ENCODE results near the gene FERMT2.

The FERMT2 gene

DNA sequence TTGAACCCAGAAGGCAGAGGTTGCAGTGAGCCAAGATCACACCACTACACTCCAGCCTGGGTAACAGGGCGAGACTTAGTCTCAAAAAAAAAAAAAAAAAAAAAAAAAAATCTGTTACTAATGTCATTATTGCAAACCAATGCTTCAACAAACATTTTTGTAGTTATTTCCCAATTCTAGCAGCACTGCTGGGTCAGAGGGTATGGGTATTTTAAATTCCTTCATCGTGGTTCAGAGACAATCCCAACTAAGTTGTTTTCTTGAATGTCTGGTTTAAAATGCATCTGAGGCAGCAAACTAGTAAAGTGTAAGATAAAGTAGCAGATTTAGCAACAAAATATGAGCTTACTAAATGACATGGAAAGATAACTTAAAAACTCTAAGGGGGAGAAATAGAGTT lies 65.6 kb downstream of the FERMT2 start:
- Mint-ChIP-seq H3K36me3 (ENCODE audit: insufficient read depth) (no peaks in the 10 kb centered on the region), H3K27ac (ENCODE audit: low read depth) (no peak overlapping the region), H3K9me3 (no peaks in the 10 kb centered on the region), H3K4me3 (no peak overlapping the region), H3K4me1 (no peaks in the 10 kb centered on the region), H3K27me3 (no peaks in the 10 kb centered on the region)
- DNase-seq (ENCODE audit: low spot score in 2 of 2) (no peak), ATAC-seq (replicated peaks; ENCODE audit: extremely low read depth, poor library complexity, severe bottlenecking) (no peak)

DNA sequence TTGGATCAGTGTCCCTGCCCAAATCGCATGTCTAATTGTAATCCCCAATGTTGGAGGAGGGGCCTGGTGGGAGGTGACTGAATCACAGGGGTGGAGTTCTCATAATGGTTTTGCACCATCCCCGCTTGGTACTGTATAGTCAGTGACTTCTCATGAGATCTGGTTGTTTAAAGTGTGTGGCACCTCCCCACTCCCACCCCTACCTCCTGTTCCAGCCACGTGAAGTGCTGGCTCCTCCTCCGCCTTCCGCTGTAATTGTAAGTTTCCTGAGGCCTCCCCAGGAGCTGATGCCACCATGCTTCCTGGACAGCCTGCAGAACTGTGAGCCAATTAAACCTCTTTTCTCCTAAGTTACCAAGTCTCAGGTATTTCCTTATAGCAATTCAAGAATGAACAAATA lies 67.2 kb downstream of the FERMT2 start:
- no peak overlapping the region for H3K4me3 Mint-ChIP-seq
- no peaks in the 10 kb centered on the region for H3K9me3 Mint-ChIP-seq
- H3K27ac Mint-ChIP-seq (ENCODE audit: low read depth): no peak overlapping the region
- no peaks in the 10 kb centered on the region for H3K36me3 Mint-ChIP-seq (ENCODE audit: insufficient read depth)
- DNase-seq (ENCODE audit: low spot score in 2 of 2): no peak
- H3K27me3 Mint-ChIP-seq: no peaks in the 10 kb centered on the region
- no peaks in the 10 kb centered on the region for H3K4me1 Mint-ChIP-seq
- ATAC-seq (replicated peaks; ENCODE audit: extremely low read depth, poor library complexity, severe bottlenecking): no peak

DNA sequence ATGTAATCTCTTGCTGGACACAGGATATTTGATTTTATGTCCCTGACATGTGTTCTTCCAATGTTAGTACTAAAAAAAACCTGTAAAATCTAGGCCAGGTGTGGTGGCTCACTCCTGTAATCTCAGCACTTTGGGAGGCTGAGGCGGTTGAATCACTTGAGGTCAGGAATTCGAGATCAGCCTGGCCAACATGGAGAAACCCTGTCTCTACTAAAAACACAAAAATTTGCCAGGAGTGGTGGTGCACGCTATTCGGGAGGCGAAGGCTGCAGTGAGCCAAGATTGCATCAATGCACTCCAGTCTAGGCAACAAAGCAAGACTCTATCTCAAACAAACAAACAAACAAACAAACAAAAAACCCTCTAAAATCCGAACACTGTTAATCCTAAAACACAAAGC lies 68.0 kb downstream of the FERMT2 start:
- Mint-ChIP-seq H3K27me3 (no peaks in the 10 kb centered on the region), H3K4me3 (no peak overlapping the region), H3K4me1 (no peaks in the 10 kb centered on the region), H3K9me3 (no peaks in the 10 kb centered on the region), H3K27ac (ENCODE audit: low read depth) (no peak overlapping the region), H3K36me3 (ENCODE audit: insufficient read depth) (no peaks in the 10 kb centered on the region)
- ATAC-seq (replicated peaks; ENCODE audit: extremely low read depth, poor library complexity, severe bottlenecking) (no peak), DNase-seq (ENCODE audit: low spot score in 2 of 2) (no peak)

GRCh38 chr14:52879958-52880357 lies 70.9 kb downstream of the FERMT2 start:
- ATAC-seq (replicated peaks; ENCODE audit: extremely low read depth, poor library complexity, severe bottlenecking) (no peak), DNase-seq (ENCODE audit: low spot score in 2 of 2) (no peak)
- Mint-ChIP-seq H3K9me3 (no peaks in the 10 kb centered on the region), H3K36me3 (ENCODE audit: insufficient read depth) (no peaks in the 10 kb centered on the region), H3K27ac (ENCODE audit: low read depth) (no peak overlapping the region), H3K27me3 (no peaks in the 10 kb centered on the region), H3K4me3 (no peak overlapping the region), H3K4me1 (no peaks in the 10 kb centered on the region)

DNA sequence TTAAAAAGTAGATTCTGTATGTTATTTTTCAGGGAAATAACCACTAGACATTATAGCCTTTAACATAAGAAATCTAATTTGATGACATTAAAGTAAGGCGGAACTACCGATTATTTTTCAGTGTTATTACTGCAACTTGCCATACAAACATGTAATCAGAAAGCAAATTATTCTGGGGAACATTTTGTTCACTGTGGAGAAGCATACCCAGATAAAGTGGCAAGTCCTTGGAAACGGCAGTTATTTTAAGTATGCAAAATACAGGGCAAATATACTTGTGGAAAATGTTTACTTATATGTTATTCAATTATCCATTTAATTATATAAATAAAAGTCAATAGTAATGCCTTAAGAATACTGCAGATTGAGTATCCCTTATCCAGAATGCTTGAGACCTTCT lies 71.9 kb downstream of the FERMT2 start:
- ATAC-seq (replicated peaks; ENCODE audit: extremely low read depth, poor library complexity, severe bottlenecking) (no peak), DNase-seq (ENCODE audit: low spot score in 2 of 2) (no peak)
- Mint-ChIP-seq H3K9me3 (no peaks in the 10 kb centered on the region), H3K36me3 (ENCODE audit: insufficient read depth) (peaks cover 1% of the 10 kb centered on the region), H3K4me3 (no peak overlapping the region), H3K4me1 (no peaks in the 10 kb centered on the region), H3K27ac (ENCODE audit: low read depth) (no peak overlapping the region), H3K27me3 (no peaks in the 10 kb centered on the region)

DNA sequence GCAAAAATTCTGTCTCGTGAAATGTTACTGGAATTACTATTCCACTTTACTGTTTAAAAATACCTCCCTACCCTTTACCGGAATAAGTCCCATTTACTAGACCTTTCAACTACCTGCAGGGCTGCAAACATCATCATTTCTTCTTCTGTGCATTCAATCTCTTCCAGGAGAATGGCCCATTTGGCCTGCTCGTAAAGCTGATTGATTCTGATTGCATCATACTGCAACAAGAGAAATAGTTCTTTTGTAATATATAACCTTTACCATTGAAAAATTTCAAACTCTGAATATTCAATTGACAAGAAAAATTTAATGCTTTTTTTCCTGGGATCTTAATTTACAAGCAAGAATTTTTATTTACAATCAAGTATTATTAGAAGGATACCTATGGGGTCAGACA lies 72.4 kb downstream of the FERMT2 start:
- H3K27me3 Mint-ChIP-seq: no peaks in the 10 kb centered on the region
- H3K4me1 Mint-ChIP-seq: no peaks in the 10 kb centered on the region
- ATAC-seq (replicated peaks; ENCODE audit: extremely low read depth, poor library complexity, severe bottlenecking): no peak
- no peak overlapping the region for H3K27ac Mint-ChIP-seq (ENCODE audit: low read depth)
- H3K4me3 Mint-ChIP-seq: no peak overlapping the region
- peaks cover 1% of the 10 kb centered on the region for H3K36me3 Mint-ChIP-seq (ENCODE audit: insufficient read depth)
- no peak for DNase-seq (ENCODE audit: low spot score in 2 of 2)
- no peaks in the 10 kb centered on the region for H3K9me3 Mint-ChIP-seq

DNA sequence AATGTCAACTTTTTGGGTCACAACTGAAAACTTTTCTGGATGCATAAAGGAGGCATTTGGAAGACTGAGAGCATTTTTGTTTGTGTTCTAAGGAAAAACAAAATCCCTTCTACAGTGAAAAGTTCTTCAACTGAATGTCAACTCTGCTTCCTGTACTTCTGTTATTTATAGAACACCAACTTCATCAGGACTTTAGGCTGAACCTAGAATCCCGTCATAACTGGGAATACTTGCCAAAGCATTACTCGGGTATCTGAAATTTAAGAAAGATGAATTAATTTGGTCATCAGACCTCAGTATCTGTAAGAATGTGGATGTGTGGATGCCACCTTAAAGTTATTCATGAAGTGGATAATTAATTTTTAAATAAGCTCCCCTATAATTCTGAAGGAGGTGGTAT lies 73.2 kb downstream of the FERMT2 start:
- Mint-ChIP-seq H3K4me3 (no peak overlapping the region), H3K9me3 (no peaks in the 10 kb centered on the region), H3K4me1 (no peaks in the 10 kb centered on the region), H3K27me3 (no peaks in the 10 kb centered on the region), H3K27ac (ENCODE audit: low read depth) (no peak overlapping the region), H3K36me3 (ENCODE audit: insufficient read depth) (peaks cover 1% of the 10 kb centered on the region)
- DNase-seq (ENCODE audit: low spot score in 2 of 2) (no peak), ATAC-seq (replicated peaks; ENCODE audit: extremely low read depth, poor library complexity, severe bottlenecking) (no peak)

- Mint-ChIP-seq H3K4me3 (no peak overlapping the region), H3K27me3 (peaks cover 3% of the 10 kb centered on the region), H3K27ac (ENCODE audit: low read depth) (no peak overlapping the region), H3K36me3 (ENCODE audit: insufficient read depth) (peaks cover 1% of the 10 kb centered on the region), H3K4me1 (no peaks in the 10 kb centered on the region), H3K9me3 (no peaks in the 10 kb centered on the region)
- ATAC-seq (replicated peaks; ENCODE audit: extremely low read depth, poor library complexity, severe bottlenecking) (no peak), DNase-seq (ENCODE audit: low spot score in 2 of 2) (no peak)
Measured at GRCh38 chr14:52876806-52877205, 74.0 kb downstream of the FERMT2 start.

GRCh38 chr14:52876311-52876710 lies 74.5 kb downstream of the FERMT2 start:
- no peak overlapping the region for H3K27ac Mint-ChIP-seq (ENCODE audit: low read depth)
- H3K9me3 Mint-ChIP-seq: no peaks in the 10 kb centered on the region
- no peak for ATAC-seq (replicated peaks; ENCODE audit: extremely low read depth, poor library complexity, severe bottlenecking)
- H3K4me1 Mint-ChIP-seq: no peaks in the 10 kb centered on the region
- no peak overlapping the region for H3K4me3 Mint-ChIP-seq
- peaks cover 1% of the 10 kb centered on the region for H3K36me3 Mint-ChIP-seq (ENCODE audit: insufficient read depth)
- DNase-seq (ENCODE audit: low spot score in 2 of 2): no peak
- H3K27me3 Mint-ChIP-seq: peaks cover 8% of the 10 kb centered on the region

GRCh38 chr14:52875707-52876106 lies 75.1 kb downstream of the FERMT2 start:
- no peak for DNase-seq (ENCODE audit: low spot score in 2 of 2)
- H3K4me3 Mint-ChIP-seq: no peak overlapping the region

GRCh38 chr14:52874389-52874788 lies 76.5 kb downstream of the FERMT2 start:
- peaks cover 9% of the 10 kb centered on the region for H3K27me3 Mint-ChIP-seq
- peaks cover 1% of the 10 kb centered on the region for H3K36me3 Mint-ChIP-seq (ENCODE audit: insufficient read depth)

More at GRCh38 chr14:52875707-52876106, 75.1 kb downstream of the FERMT2 start:
- no peaks in the 10 kb centered on the region for H3K9me3 Mint-ChIP-seq
- peaks cover 1% of the 10 kb centered on the region for H3K36me3 Mint-ChIP-seq (ENCODE audit: insufficient read depth)
- no peak for ATAC-seq (replicated peaks; ENCODE audit: extremely low read depth, poor library complexity, severe bottlenecking)
- H3K27ac Mint-ChIP-seq (ENCODE audit: low read depth): no peak overlapping the region
- H3K27me3 Mint-ChIP-seq: peaks cover 9% of the 10 kb centered on the region
- no peaks in the 10 kb centered on the region for H3K4me1 Mint-ChIP-seq

GRCh38 chr14:52873694-52874093 lies 77.2 kb downstream of the FERMT2 start:
- Mint-ChIP-seq H3K27ac (ENCODE audit: low read depth) (no peak overlapping the region), H3K4me1 (no peaks in the 10 kb centered on the region), H3K36me3 (ENCODE audit: insufficient read depth) (peaks cover 1% of the 10 kb centered on the region), H3K27me3 (peaks cover 9% of the 10 kb centered on the region), H3K9me3 (no peaks in the 10 kb centered on the region), H3K4me3 (no peak overlapping the region)
- no peak for DNase-seq (ENCODE audit: low spot score in 2 of 2)
- no peak for ATAC-seq (replicated peaks; ENCODE audit: extremely low read depth, poor library complexity, severe bottlenecking)

More at GRCh38 chr14:52874389-52874788, 76.5 kb downstream of the FERMT2 start:
- Mint-ChIP-seq H3K27ac (ENCODE audit: low read depth) (no peak overlapping the region), H3K4me1 (no peaks in the 10 kb centered on the region), H3K4me3 (no peak overlapping the region), H3K9me3 (no peaks in the 10 kb centered on the region)
- DNase-seq (ENCODE audit: low spot score in 2 of 2) (no peak), ATAC-seq (replicated peaks; ENCODE audit: extremely low read depth, poor library complexity, severe bottlenecking) (no peak)

GRCh38 chr14:52873065-52873464 lies 77.8 kb downstream of the FERMT2 start:
- no peak for ATAC-seq (replicated peaks; ENCODE audit: extremely low read depth, poor library complexity, severe bottlenecking)
- Mint-ChIP-seq H3K36me3 (ENCODE audit: insufficient read depth) (peaks cover 1% of the 10 kb centered on the region), H3K27ac (ENCODE audit: low read depth) (no peak overlapping the region), H3K9me3 (no peaks in the 10 kb centered on the region), H3K27me3 (peaks cover 9% of the 10 kb centered on the region), H3K4me1 (no peaks in the 10 kb centered on the region), H3K4me3 (no peak overlapping the region)
- DNase-seq (ENCODE audit: low spot score in 2 of 2): no peak

DNA sequence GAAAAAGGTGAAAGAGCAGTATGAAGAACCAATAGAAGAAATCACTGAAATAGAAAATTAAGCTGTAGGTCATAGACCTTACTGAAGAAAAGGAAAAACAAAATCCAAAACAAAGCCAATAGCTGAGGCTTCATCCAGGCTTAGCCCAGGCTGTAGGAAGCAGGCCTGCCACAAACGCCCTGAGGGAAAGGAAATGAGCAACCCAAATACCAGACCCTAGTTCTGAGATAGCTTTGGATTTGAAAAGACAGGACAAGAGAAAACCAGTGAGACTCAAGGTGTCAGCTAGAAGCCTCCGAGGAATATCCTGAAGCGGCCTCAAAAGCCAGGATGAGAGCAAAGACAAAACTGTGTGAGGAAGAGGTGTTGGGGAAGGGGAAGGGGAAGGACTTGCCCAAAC lies 79.2 kb downstream of the FERMT2 start:
- DNase-seq (ENCODE audit: low spot score in 2 of 2): no peak
- Mint-ChIP-seq H3K27me3 (peaks cover 9% of the 10 kb centered on the region), H3K4me1 (no peaks in the 10 kb centered on the region), H3K36me3 (ENCODE audit: insufficient read depth) (peaks cover 1% of the 10 kb centered on the region), H3K9me3 (no peaks in the 10 kb centered on the region), H3K4me3 (no peak overlapping the region), H3K27ac (ENCODE audit: low read depth) (no peak overlapping the region)
- ATAC-seq (replicated peaks; ENCODE audit: extremely low read depth, poor library complexity, severe bottlenecking): no peak

Data from central memory CD8-positive, alpha-beta T cell (primary cell).